Peyer's patch (tissue), 4 donors: ENCODE results near the gene YTHDC1. TPM values are rescaled to one million over a fixed set of nuclear protein-coding genes. Genes with fewer than 3 reads are reported as not detected.

Experiments
- DNase-seq, 3 donors: peaks; one replicate each; pipeline ENCODE4 v3.0.0-alpha.2; 2017 to 2019
- H3K27ac ChIP-seq, 4 donors: fragments of 200-600 bp; sonication (generic); one replicate each; pipeline ENCODE4 v1.5.1; 2016 to 2019
- H3K27me3 ChIP-seq, 2 donors: fragments of 200-600 bp; sonication (generic); one replicate each; pipeline ENCODE4 v1.5.1; 2019
- H3K36me3 ChIP-seq, 3 donors: fragments of 200-600 bp; sonication (generic); one replicate each; pipeline ENCODE4 v1.5.1; 2016 to 2019
- H3K4me1 ChIP-seq, 4 donors: fragments of 200-600 bp; sonication (generic); one replicate each; pipeline ENCODE4 v1.5.1; 2016 to 2019
- H3K4me3 ChIP-seq, 4 donors: fragments of 200-600 bp; sonication (generic); 1 replicate in 3 of 4; 2 replicates in 1 of 4; pipeline ENCODE4 v1.5.1; 2016 to 2019; ENCODE audit warnings: mild to moderate bottlenecking in 1 of 4
- H3K9me3 ChIP-seq, 4 donors: fragments of 200-600 bp; sonication (generic); one replicate each; pipeline ENCODE4 v1.5.1; 2016 to 2019; ENCODE audit warnings: mild to moderate bottlenecking in 1 of 4
- POLR2A ChIP-seq, 2 donors: fragments of 450-650 bp; IDR thresholded peaks; one replicate each; pipeline ENCODE4 v1.5.1; 2017; ENCODE audit warnings: antibody characterized with exemption in 2 of 2, mild to moderate bottlenecking in 2 of 2, moderate library complexity in 2 of 2
- total RNA-seq, 4 donors: library from RNA; depleted of rRNA; stranded (reverse); fragments of >200 nt; gene quantifications; one replicate each; pipeline ENCODE4 v1.1.0, GENCODE V29; 2016
- TF ChIP-seq, protein P1 (sequence below), 6 experiments: fragments of 450-650 bp in 4 of 6; fragments of 200-600 bp in 2 of 6; sonication (generic) in 1 of 6; IDR thresholded peaks; one replicate each; pipeline ENCODE4 v1.5.1; 2017 to 2019; ENCODE audit warnings: antibody characterized with exemption in 6 of 6, mild to moderate bottlenecking in 3 of 6, moderate library complexity in 1 of 6

YTHDC1 gene
- total RNA-seq, 4 donors from 2014 or later = 65.0 to 137 (median 83.3) TPM

- peak; percentile 55 to 79 (median 56) for DNase-seq
- H3K27me3 ChIP-seq = no peaks in the 10 kb centered on the region
- no peak overlapping the region for H3K27ac ChIP-seq
- H3K36me3 ChIP-seq = no peaks in the 10 kb centered on the region
- peaks cover 0 to 5% (median 2%) of the 10 kb centered on the region in 4 donors for H3K4me1 ChIP-seq
- no peak for TF ChIP-seq POLR2A (IDR thresholded peaks at IDR 0.05)
- TF ChIP-seq, protein P1, sequence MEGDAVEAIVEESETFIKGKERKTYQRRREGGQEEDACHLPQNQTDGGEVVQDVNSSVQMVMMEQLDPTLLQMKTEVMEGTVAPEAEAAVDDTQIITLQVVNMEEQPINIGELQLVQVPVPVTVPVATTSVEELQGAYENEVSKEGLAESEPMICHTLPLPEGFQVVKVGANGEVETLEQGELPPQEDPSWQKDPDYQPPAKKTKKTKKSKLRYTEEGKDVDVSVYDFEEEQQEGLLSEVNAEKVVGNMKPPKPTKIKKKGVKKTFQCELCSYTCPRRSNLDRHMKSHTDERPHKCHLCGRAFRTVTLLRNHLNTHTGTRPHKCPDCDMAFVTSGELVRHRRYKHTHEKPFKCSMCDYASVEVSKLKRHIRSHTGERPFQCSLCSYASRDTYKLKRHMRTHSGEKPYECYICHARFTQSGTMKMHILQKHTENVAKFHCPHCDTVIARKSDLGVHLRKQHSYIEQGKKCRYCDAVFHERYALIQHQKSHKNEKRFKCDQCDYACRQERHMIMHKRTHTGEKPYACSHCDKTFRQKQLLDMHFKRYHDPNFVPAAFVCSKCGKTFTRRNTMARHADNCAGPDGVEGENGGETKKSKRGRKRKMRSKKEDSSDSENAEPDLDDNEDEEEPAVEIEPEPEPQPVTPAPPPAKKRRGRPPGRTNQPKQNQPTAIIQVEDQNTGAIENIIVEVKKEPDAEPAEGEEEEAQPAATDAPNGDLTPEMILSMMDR (IDR thresholded peaks at IDR 0.05) = no peak
- no peaks in the 10 kb centered on the region for H3K9me3 ChIP-seq
- peak overlapping the region in 2 of 4 donors; percentile 23 to 32 for H3K4me3 ChIP-seq
Measured at GRCh38 chr4:68373513-68373912, 23.6 kb upstream of the YTHDC1 start.

DNA sequence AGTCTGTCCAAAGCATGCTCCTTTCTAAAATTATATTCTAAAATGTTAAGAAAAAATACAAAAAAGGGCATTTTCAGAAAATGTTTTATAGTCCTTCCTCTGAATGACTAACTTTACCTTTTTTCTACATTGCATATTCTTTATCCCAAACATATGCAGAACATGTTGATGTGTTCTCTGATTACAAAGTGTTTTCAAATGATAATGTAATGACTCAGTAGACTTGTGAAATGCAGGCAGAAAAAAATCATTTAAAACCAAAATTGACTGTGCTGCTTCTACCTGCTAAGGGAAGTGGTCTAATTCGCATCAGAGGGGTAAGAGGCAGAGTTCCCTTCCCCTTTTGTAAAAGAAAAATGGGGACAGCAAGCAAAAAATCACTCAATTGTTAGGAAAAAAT is 22.7 kb upstream of the YTHDC1 start:
- no peak overlapping the region for H3K4me3 ChIP-seq
- H3K27me3 ChIP-seq = no peaks in the 10 kb centered on the region
- H3K27ac ChIP-seq = no peak overlapping the region
- TF ChIP-seq, protein P1 (IDR thresholded peaks at IDR 0.05) = no peak
- no peak for TF ChIP-seq POLR2A (IDR thresholded peaks at IDR 0.05)
- H3K4me1 ChIP-seq = peaks cover 0 to 5% (median 2%) of the 10 kb centered on the region in 4 donors
- DNase-seq = no peak
- no peaks in the 10 kb centered on the region for H3K36me3 ChIP-seq
- no peaks in the 10 kb centered on the region for H3K9me3 ChIP-seq

GRCh38 chr4:68369142-68369805 is 19.4 kb upstream of the YTHDC1 start:
- Histone ChIP-seq H3K27me3 (no peaks in the 10 kb centered on the region), H3K4me3 (no peak overlapping the region), H3K36me3 (no peaks in the 10 kb centered on the region), H3K9me3 (no peaks in the 10 kb centered on the region), H3K27ac (no peak overlapping the region), H3K4me1 (no peaks in the 10 kb centered on the region)
- no peak for DNase-seq
- TF ChIP-seq, protein P1 (IDR thresholded peaks at IDR 0.05) = no peak
- TF ChIP-seq POLR2A (IDR thresholded peaks at IDR 0.05) = no peak

DNA sequence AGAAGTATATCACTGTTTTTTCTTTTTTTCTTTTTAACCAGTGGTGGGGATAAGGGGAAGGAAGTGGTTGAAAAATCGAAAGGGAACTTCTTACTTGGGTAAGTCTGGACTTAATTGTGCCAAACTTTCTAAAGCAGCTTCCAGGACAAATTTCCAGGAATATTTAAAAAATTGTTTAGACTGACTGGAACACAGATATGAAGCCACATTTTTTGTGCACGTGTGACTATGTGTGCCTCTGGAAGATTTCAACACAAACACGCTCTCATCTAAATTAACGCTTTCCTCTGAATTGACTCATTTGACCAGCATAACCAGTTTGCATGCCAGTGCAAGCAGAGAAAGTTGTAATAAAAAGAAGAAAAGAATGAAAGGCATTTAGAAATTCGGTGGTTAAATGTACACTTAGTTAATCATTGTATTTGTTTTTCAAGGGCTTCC is 18.8 kb upstream of the YTHDC1 start:
- TF ChIP-seq, protein P1 (IDR thresholded peaks at IDR 0.05) = no peak
- no peak for TF ChIP-seq POLR2A (IDR thresholded peaks at IDR 0.05)
- Histone ChIP-seq H3K4me3 (no peak overlapping the region), H3K4me1 (no peaks in the 10 kb centered on the region), H3K36me3 (no peaks in the 10 kb centered on the region), H3K9me3 (no peaks in the 10 kb centered on the region), H3K27me3 (no peaks in the 10 kb centered on the region), H3K27ac (no peak overlapping the region)
- no peak for DNase-seq

- TF ChIP-seq POLR2A (IDR thresholded peaks at IDR 0.05) = no peak
- TF ChIP-seq, protein P1 (IDR thresholded peaks at IDR 0.05) = no peak
- H3K9me3 ChIP-seq = no peaks in the 10 kb centered on the region
- H3K4me3 ChIP-seq = no peak overlapping the region
- no peak overlapping the region for H3K27ac ChIP-seq
- no peaks in the 10 kb centered on the region for H3K27me3 ChIP-seq
- no peaks in the 10 kb centered on the region for H3K4me1 ChIP-seq
- H3K36me3 ChIP-seq = no peaks in the 10 kb centered on the region
- no peak for DNase-seq
Measured at GRCh38 chr4:68367835-68368234, 17.9 kb upstream of the YTHDC1 start.
